NCI-H146 (cell line): ENCODE data around the gene CITED2.
"Not testable (repeated sequence)": the region's sequence is repeated elsewhere in the genome, so short reads cannot be mapped to it uniquely, and the experiment has no call there.

ENCODE experiments used
- DNase-seq: peaks from one replicate; lab custom pipeline; 2025; lab: John Stamatoyannopoulos, UW

CITED2 gene

GRCh38 chr6:139374357-139375225 is at the start of gene CITED2:
TSS of gene CITED2 (minus strand) at chr6:139374648. CDS start at chr6:139373944, 704 bp downstream.
- DNase-seq = peak; percentile 98

GRCh38 chr6:139423037-139423703 is 48.7 kb upstream of the CITED2 start:
- DNase-seq = no peak

DNA sequence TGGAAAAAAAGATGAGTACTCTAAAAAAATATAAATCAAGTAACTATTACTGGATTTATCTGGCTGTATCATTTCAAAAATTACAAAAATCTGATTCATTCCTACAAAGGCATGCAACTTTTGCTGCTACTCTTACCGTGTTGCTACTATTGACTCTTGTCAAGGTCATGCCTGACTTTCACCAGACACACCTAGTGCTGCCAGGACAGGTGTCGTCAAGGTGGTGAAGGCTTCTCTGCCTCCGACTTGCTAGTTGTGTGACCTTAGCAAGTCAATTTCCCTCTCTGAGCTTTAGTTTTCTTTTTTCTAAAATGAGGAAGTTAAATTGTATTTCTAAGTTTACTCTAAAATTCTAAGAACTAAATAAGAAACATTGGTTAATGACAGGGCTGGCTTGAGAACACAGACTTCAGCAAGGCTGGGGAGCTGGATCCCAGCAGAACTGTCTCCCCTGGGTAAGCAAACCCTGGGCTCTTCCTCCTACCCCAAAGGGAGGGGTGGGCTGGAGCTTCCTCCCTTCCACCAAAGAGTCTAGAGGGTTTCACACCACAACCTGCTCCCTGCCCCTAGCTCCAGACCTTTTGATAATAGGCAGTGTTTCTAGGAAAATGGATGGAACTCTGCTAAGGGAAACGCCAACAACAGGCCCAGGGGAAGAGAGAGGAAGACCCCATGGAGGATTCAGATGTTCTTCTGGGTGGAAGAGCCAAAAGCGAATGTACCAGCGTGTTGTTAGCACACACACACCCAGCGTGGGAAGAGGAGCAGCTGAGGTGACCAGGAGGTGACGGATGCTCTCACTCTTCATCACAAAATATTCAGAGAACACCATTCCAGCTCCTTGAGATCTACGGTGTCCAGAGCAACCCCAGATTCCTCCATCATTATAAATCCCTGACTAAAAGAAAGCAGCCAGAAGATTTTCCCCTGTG is 47.9 kb upstream of the CITED2 start:
- DNase-seq = no peak

- no peak for DNase-seq
These were observed 44.2 kb upstream of the CITED2 start for GRCh38 chr6:139418481-139419132.

DNA sequence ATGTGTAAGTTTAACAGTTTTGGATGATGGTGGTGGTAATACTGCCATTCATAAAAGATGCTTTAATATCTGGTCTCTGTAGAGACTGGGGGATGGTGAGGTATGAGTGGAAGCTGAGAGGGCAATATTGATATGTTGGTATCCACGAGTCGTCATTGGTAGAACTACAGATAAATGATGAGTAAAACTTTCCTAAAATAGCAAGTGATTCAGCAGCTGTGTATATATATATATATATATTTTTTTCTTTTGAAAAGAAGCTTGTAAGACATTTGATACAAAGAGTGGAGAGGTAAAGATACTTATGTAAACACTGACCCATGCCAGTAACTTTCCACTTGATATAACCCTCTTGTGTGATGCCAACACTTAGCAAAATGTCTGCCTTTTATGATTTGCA is 41.7 kb upstream of the CITED2 start:
- DNase-seq = no peak

DNA sequence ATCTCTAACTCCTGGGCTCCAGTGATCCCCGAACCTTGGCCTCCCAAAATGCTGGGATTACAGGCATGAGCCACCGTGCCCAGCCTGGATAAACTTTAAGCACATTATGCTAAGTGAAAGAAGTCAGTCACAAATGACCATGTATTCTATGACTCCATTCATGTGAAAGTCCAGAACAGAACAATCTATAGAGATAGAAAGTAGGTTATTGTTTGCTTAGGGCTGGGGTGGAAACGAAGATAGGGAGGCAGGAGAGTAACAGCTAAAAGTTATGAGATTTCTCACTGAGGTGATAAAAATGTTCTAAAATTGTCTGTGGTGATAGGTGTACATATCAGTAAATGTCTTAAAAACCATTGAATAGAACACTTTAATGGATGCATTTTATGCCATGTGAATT is 40.9 kb upstream of the CITED2 start:
- DNase-seq = no peak

GRCh38 chr6:139412103-139412502 is 37.7 kb upstream of the CITED2 start:
- not testable (repeated sequence) for DNase-seq

- no peak for DNase-seq
These were observed 34.6 kb upstream of the CITED2 start for GRCh38 chr6:139409026-139409425.

DNA sequence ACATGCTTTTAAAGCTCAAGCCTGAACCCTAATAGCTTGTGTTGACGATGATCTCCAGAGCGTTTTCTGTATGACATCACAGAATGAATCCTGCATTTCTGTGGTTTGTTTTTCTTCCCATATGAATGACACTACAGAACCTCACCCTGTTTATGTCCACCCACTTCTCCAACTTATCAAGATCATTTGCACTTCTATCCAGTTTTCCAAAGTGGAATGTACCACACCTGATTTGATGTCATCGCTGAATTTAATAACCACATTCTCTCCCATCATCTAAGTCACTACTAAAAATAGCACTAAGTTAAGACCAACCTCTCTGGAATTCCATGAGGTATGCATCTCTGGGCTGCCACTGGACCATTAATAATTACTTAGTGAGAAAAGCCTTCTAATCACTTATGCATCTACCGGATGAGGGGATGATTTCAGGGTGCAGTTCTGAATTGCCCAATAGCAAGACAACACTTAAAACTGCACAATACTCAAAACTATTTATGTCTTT is 33.3 kb upstream of the CITED2 start:
- DNase-seq = no peak

DNA sequence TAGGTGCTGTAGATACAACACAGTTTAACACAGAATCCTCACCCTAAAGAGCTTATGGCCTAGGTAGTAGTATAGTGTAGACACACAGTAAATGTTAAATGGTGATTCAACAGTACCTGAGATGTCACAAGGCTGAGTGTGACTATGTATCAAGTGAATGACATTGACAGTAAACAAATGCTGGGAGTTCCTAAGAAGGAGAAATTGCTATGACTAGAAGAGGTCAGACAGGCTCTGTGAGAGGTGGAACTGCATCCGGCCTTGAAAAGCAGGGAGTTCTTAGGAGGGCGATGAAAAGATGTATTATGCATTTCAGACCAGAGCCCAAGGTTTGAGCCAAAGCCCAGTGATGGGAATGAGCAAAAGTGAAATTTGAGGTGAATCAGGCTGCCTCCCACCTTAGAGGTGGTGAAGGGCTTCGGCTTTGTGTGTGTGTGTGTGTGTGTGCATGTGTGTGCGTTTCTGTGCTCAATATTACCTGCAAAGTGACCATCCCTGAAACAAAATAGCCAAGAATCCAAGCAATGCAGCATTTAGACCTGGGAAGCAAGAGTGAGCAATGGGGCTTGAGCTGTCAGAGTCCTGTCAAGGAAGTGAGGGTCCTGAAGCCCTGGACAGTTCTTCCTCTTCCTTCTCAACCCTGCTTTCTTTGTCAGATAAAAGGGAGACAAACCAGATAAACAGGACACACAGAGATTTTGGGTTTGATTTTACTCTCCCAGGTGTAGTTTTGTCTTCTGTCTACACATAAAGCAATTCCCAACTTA is 32.3 kb upstream of the CITED2 start:
- no peak for DNase-seq

DNA sequence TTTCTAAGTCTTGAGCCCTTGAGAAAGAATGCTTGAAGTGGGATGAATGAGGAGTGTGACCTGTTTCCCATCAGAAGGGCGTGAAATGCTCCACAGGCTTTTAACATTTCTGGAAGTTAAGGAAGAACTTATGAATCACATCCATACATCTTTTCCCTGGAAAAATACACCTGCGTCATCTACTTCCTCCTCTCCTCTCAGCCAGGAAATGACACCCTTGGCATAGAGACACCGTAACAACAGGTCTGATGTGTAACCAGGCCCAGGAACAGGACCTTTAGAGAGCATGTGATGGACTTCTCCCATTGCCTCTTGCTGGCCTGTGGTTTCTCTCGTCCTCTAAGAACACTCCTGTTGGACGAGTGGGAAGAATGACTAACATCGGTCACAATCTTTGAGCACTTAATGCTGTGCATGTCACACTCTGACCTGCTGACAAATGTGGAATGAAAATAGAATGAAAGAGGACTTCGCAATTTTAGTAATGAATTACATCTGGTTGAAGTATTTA is 28.5 kb upstream of the CITED2 start:
- no peak for DNase-seq

DNA sequence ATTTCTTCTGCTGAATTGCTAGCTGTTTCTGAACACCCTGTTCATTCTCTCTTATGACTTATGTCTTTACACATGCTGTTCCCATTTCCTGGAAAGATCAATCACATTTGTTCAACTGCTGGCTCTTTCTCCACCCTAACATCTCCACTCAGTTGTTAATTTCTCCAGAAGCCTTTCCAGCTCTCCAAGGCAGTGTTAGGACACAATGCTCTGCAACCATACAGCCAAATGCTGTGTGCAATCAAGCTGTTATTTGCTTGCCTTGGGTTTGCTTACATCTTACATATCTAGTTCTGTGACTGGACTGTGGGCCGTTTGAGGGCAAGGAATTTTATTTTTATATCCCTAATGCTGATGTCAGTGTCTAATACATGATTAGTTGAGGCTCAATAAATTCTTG is 24.2 kb upstream of the CITED2 start:
- DNase-seq = no peak

- DNase-seq = no peak
These were observed 21.4 kb upstream of the CITED2 start for GRCh38 chr6:139395891-139396301.

DNA sequence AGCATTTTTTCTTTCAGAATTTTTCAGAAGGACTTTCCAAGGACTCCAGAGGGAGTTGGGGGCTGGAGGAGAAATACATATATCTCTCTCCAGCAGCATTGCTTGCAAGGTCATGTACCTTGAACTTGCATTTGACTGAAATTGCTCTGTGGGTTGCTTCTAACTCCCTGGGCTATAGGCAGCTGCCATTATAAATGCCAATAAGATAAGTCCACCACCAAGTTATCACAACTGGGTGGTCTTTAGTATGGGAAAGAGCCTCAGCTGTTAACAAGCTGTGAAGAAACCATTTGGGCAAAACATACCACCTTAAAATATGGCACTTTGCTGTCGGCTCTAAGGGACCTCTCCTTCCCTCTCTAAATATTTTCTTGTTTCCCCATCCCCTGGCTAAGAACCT is 20.9 kb upstream of the CITED2 start:
- DNase-seq = no peak

- no peak for DNase-seq
These were observed 19.7 kb upstream of the CITED2 start for GRCh38 chr6:139394027-139394649.

DNA sequence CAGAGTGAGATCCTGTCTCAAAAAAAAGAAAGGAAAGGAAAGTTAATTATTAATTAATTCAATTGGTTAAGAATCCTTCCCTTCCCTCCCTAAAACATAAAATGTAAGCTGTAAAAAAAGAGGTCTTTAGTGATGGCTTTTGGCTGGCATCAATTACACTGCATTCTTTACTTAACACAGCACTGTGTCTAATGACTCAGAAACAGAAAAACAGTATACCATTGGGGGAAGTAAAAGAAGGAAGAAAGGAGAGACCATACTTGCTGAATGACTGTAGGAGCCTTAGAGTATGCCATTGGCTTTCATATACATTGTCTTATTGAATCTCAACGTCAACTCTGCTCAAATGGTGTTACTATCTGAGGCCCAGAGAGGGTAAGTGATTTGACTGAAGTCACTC is 18.3 kb upstream of the CITED2 start:
- no peak for DNase-seq

DNA sequence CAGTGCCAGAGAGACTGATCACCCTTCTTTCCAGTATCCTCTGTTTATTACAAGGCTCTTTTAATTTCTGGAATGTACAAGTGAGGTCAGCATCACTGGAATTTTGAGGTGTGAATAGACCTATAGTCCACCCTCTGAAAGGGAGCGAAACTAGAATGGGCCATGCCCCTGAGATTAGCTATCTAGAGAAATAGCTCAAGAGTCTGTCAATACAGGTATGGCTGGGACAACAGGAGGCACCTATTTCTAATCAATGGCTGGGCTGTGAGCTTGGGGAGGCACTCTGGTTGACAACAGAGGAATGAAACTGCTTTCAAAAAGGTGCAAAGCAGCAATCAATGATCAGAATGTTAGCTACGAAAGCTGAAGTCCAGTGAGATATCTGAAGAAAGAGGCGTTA is 17.3 kb upstream of the CITED2 start:
- no peak for DNase-seq

DNA sequence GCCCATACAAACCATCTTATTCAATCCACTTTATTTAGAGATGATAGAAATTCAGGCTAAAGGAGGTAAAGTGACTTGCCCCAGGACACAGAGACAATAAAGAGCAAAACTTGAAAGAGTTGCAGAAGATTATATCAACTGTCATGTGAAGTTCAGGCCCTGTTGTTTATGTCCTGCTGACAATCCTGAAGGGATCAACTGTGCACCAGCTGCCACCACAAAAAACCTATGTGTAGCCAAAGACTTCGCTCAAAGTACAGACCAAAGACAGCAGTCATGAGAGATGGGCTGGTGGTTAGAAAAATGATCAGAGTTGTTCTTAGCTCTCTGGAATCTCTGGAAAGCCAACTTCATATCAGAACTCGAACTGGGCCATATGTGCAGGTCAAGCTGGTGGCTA is 16.0 kb upstream of the CITED2 start:
- no peak for DNase-seq

- no peak for DNase-seq
These were observed 13.9 kb upstream of the CITED2 start for GRCh38 chr6:139388384-139388783.

- no peak for DNase-seq
These were observed 12.0 kb upstream of the CITED2 start for GRCh38 chr6:139386404-139386803.
